GM23338 (cell line): Measurements from ENCODE around the gene LUZP2. TPM values are rescaled to one million over a fixed set of nuclear protein-coding genes. Genes with fewer than 3 reads are reported as not detected.

ENCODE experiments used
- ATAC-seq: fragments of 200-7000 bp; cut with Tn5 transposase; 3 replicates; pipeline ENCODE4 v1.9.1; 2020
- DNase-seq: peaks from one replicate; pipeline ENCODE4 v3.0.0-alpha.2; 2015; ENCODE audit warnings: low spot score
- H2AFZ ChIP-seq: fragments of 200-600 bp; sonication (generic); 2 replicates; pipeline ENCODE4 v1.8.0; 2016; ENCODE audit warnings: antibody characterized with exemption, mild to moderate bottlenecking, moderate library complexity
- H3F3A ChIP-seq: fragments of 200-600 bp; sonication (generic); replicated peaks from 2 replicates; pipeline ENCODE4 v1.8.0; 2017; ENCODE audit warnings: antibody characterized with exemption, mixed run types, low read depth
- H3K27ac ChIP-seq: fragments of 200-600 bp; sonication (generic); 2 replicates; pipeline ENCODE4 v1.6.1; 2016; ENCODE audit warnings: low read depth
- H3K27me3 ChIP-seq: fragments of 200-600 bp; sonication (generic); 2 replicates; pipeline ENCODE4 v1.8.0; 2016; ENCODE audit warnings: mild to moderate bottlenecking, mixed run types, moderate library complexity; ENCODE audit not compliant: insufficient read depth
- H3K36me3 ChIP-seq: fragments of 200-600 bp; sonication (generic); 2 replicates; pipeline ENCODE4 v1.8.0; 2016; ENCODE audit warnings: mild to moderate bottlenecking; ENCODE audit not compliant: insufficient read depth
- H3K4me1 ChIP-seq: fragments of 200-600 bp; sonication (generic); 2 replicates; pipeline ENCODE4 v1.8.0; 2016; ENCODE audit warnings: mild to moderate bottlenecking, moderate library complexity; ENCODE audit not compliant: insufficient read depth
- H3K4me2 ChIP-seq: fragments of 200-600 bp; sonication (generic); 2 replicates; pipeline ENCODE4 v1.7.1; 2017; ENCODE audit warnings: mixed run types
- H3K4me3 ChIP-seq: fragments of 200-600 bp; sonication (generic); 2 replicates; pipeline ENCODE4 v1.6.1; 2016; ENCODE audit warnings: mixed run types
- H3K79me2 ChIP-seq: fragments of 200-600 bp; sonication (generic); replicated peaks from 2 replicates; pipeline ENCODE4 v1.8.0; 2017; ENCODE audit warnings: mild to moderate bottlenecking; ENCODE audit not compliant: insufficient read depth
- H3K9me2 ChIP-seq: fragments of 200-600 bp; sonication (generic); 2 replicates; pipeline ENCODE4 v1.8.0; 2017; ENCODE audit not compliant: insufficient read depth
- H4K20me1 ChIP-seq: fragments of 200-600 bp; sonication (generic); replicated peaks from 2 replicates; pipeline ENCODE4 v1.8.0; 2017; ENCODE audit warnings: mild to moderate bottlenecking; ENCODE audit not compliant: insufficient read depth
- H3K27ac Mint-ChIP-seq: 2 replicates; pipeline ENCODE4 v1.8.0; 2020; ENCODE audit warnings: inconsistent platforms, mild to moderate bottlenecking, moderate library complexity, mixed read lengths
- H3K27me3 Mint-ChIP-seq: 3 replicates; pipeline ENCODE4 v1.8.0; 2022; ENCODE audit warnings: low read depth, mild to moderate bottlenecking, moderate library complexity, mixed read lengths, inconsistent platforms; ENCODE audit not compliant: insufficient read depth, poor library complexity
- H3K36me3 Mint-ChIP-seq: 3 replicates; pipeline ENCODE4 v1.8.0; 2021; ENCODE audit warnings: low read depth, mild to moderate bottlenecking, inconsistent platforms, moderate library complexity, mixed read lengths
- H3K4me1 Mint-ChIP-seq: 3 replicates; pipeline ENCODE4 v1.8.0; 2020; ENCODE audit warnings: mild to moderate bottlenecking, inconsistent platforms, mixed read lengths
- H3K4me3 Mint-ChIP-seq: 3 replicates; pipeline ENCODE4 v1.8.0; 2021; ENCODE audit warnings: moderate library complexity, mild to moderate bottlenecking, inconsistent platforms, mixed read lengths
- H3K9me3 Mint-ChIP-seq: 3 replicates; pipeline ENCODE4 v1.8.0; 2020; ENCODE audit warnings: moderate library complexity, mild to moderate bottlenecking, inconsistent platforms, mixed read lengths
- CREB1 ChIP-seq: fragments of 250-450 bp; sonication (Bioruptor Pico); IDR thresholded peaks from 2 replicates; pipeline ENCODE4 v1.5.0; 2020; ENCODE audit warnings: low read depth, mild to moderate bottlenecking, moderate library complexity
- ETS1 ChIP-seq: IDR thresholded peaks from 2 replicates; pipeline ENCODE4 v1.6.1; 2016; ENCODE audit warnings: antibody characterized with exemption
- EZH2 ChIP-seq: fragments of 200-600 bp; sonication (generic); IDR thresholded peaks from one replicate; pipeline ENCODE4 v1.8.0; 2017; ENCODE audit warnings: antibody characterized with exemption, mild to moderate bottlenecking, low read depth; ENCODE audit not compliant: unreplicated experiment
- NANOG ChIP-seq: IDR thresholded peaks from 2 replicates; pipeline ENCODE4 v1.6.1; 2016; ENCODE audit warnings: antibody characterized with exemption, borderline replicate concordance
- POLR2AphosphoS5 ChIP-seq: IDR thresholded peaks from 2 replicates; pipeline ENCODE4 v1.6.1; 2016; ENCODE audit warnings: antibody characterized with exemption, low read depth
- STAT1 ChIP-seq: IDR thresholded peaks from one replicate; pipeline ENCODE4 v1.6.1; 2016; ENCODE audit warnings: antibody characterized with exemption; ENCODE audit not compliant: unreplicated experiment
- ZNF331 ChIP-seq: fragments of 250-450 bp; sonication (Bioruptor Pico); IDR thresholded peaks from 2 replicates; pipeline ENCODE4 v1.5.0; 2020; ENCODE audit warnings: low read depth, mild to moderate bottlenecking, moderate library complexity
- ZNF462 ChIP-seq: fragments of 250-450 bp; sonication (Bioruptor Pico); IDR thresholded peaks from 2 replicates; pipeline ENCODE4 v1.5.0; 2020; ENCODE audit warnings: mild to moderate bottlenecking, moderate library complexity
- polyA plus RNA-seq: library from polyadenylated mRNA; unstranded; fragments of >200 nt; fragmentation: Nextera tagmentation; extraction: Ambion mirVana; gene quantifications from 2 replicates; pipeline ENCODE4 v1.2.1, GENCODE V29; 2016
- total RNA-seq: library from RNA; depleted of rRNA; stranded (reverse); fragments of >200 nt; shearing (Covaris generic); gene quantifications from 2 replicates; pipeline ENCODE4 v1.2.3, GENCODE V29; 2014

Gene LUZP2
- total and polyA plus RNA-seq, 2 experiments from 2014 or later, result 2.0 to 9.2 TPM

GRCh38 chr11:24794064-24794463 lies 297.2 kb downstream of the LUZP2 start:
- no peaks in the 10 kb centered on the region for H3K27me3 ChIP-seq
- H3K9me2 ChIP-seq, result no peaks in the 10 kb centered on the region
- no peak overlapping the region for H3K27ac ChIP-seq
- no peaks in the 10 kb centered on the region for H4K20me1 ChIP-seq
- H3K36me3 ChIP-seq, result no peaks in the 10 kb centered on the region
- no peaks in the 10 kb centered on the region for H3F3A ChIP-seq
- no peak overlapping the region for H3K4me3 ChIP-seq
- Mint-ChIP-seq H3K27me3 (no peaks in the 10 kb centered on the region), H3K36me3 (no peaks in the 10 kb centered on the region), H3K4me1 (no peaks in the 10 kb centered on the region), H3K9me3 (no peaks in the 10 kb centered on the region), H3K4me3 (no peak overlapping the region), H3K27ac (no peak overlapping the region)
- TF ChIP-seq POLR2AphosphoS5 (no peak), EZH2 (no peak), ZNF462 (CRISPR knock-in tag) (no peak), ZNF331 (CRISPR knock-in tag) (no peak), CREB1 (no peak), NANOG (no peak)
- no peaks in the 10 kb centered on the region for H3K79me2 ChIP-seq
- no peak overlapping the region for H3K4me2 ChIP-seq
- no peak for DNase-seq
- no peaks in the 10 kb centered on the region for H3K4me1 ChIP-seq
- no peak overlapping the region for H2AFZ ChIP-seq
- ATAC-seq, result no peak

GRCh38 chr11:24805671-24806070 lies 308.8 kb downstream of the LUZP2 start:
- no peak overlapping the region for H3K4me3 ChIP-seq
- H3K27ac ChIP-seq, result no peak overlapping the region
- no peaks in the 10 kb centered on the region; the same call in 2 of the 3 replicates for H3K36me3 Mint-ChIP-seq
- ATAC-seq (no peak), DNase-seq (no peak)
- no peak overlapping the region for H3K4me2 ChIP-seq
- no peaks in the 10 kb centered on the region for H3K27me3 ChIP-seq
- H2AFZ ChIP-seq, result no peak overlapping the region
- peaks cover 2% of the 10 kb centered on the region for H3K27me3 Mint-ChIP-seq
- no peak overlapping the region for H3K4me3 Mint-ChIP-seq
- peaks cover 8% of the 10 kb centered on the region for H3K9me3 Mint-ChIP-seq
- no peaks in the 10 kb centered on the region for H3K36me3 ChIP-seq
- no peak overlapping the region for H3K27ac Mint-ChIP-seq
- no peaks in the 10 kb centered on the region for H3K79me2 ChIP-seq
- H3F3A ChIP-seq, result no peaks in the 10 kb centered on the region
- no peaks in the 10 kb centered on the region for H4K20me1 ChIP-seq
- H3K4me1 Mint-ChIP-seq, result no peaks in the 10 kb centered on the region
- no peaks in the 10 kb centered on the region for H3K9me2 ChIP-seq
- no peaks in the 10 kb centered on the region for H3K4me1 ChIP-seq
- TF ChIP-seq POLR2AphosphoS5, result no peak
- TF ChIP-seq STAT1, result no peak
- no peak for TF ChIP-seq ETS1
